ENCODE measurements around the gene NKPD1. TPM values are rescaled to one million over a fixed set of nuclear protein-coding genes. Genes with fewer than 3 reads are reported as not detected.

The NKPD1 gene
- total RNA-seq, 1 donor from 2014 or later = not detected

DNA sequence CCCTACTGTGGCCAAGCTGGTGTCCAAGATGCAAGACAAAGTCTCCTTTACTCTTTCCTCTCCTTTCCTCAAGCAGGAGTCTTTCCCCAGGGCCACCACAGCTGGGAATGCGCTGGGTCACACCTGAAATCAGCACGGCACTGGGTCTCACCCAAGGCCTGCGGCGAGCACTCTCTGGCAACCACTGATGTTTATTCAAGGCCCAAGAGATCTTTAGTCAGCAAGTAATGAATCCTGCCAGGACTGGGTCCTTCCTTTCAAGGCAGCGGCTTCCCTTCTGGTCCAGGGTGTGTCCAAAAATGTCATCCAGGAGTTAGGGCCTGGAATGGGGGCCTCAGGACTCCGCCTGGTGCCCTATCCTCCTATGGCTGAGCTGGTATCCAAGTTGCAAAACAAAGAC lies 41.9 kb upstream of the NKPD1 start:
- Histone ChIP-seq H3K4me1 (ENCODE audit: insufficient read depth, low read length) (no peaks in the 10 kb centered on the region), H3K9ac (ENCODE audit: low read length) (no peak overlapping the region), H4K20me1 (ENCODE audit: insufficient read depth, low read length) (no peaks in the 10 kb centered on the region), H3K36me3 (ENCODE audit: insufficient read depth, low read length) (no peaks in the 10 kb centered on the region), H3K9me3 (ENCODE audit: insufficient read depth, low read depth, low read length) (no peaks in the 10 kb centered on the region), H2AFZ (ENCODE audit: low read depth, low read length) (no peak overlapping the region), H3K27me3 (ENCODE audit: insufficient read depth, low read length) (peaks cover 3% of the 10 kb centered on the region), H3K79me2 (ENCODE audit: insufficient read depth, low read length) (no peaks in the 10 kb centered on the region), H3K27ac (ENCODE audit: low read depth, low read length) (no peak overlapping the region), H3K4me3 (ENCODE audit: insufficient read depth, low read depth, low read length) (no peak overlapping the region), H3K4me2 (ENCODE audit: low read length) (no peak overlapping the region)
- no peak for TF ChIP-seq CTCF (IDR thresholded peaks at IDR 0.05; ENCODE audit: insufficient read depth, low read depth, low read length)
- no peak for TF ChIP-seq EZH2 (IDR thresholded peaks at IDR 0.05; ENCODE audit: insufficient read depth, low read length)
- Mint-ChIP-seq H3K4me1 (ENCODE audit: low read depth, unreplicated experiment) (no peaks in the 10 kb centered on the region), H3K36me3 (ENCODE audit: low read depth, unreplicated experiment) (no peaks in the 10 kb centered on the region), H3K27ac (ENCODE audit: unreplicated experiment) (no peak overlapping the region), H3K27me3 (ENCODE audit: low read depth, unreplicated experiment) (peaks cover 8% of the 10 kb centered on the region), H3K4me3 (ENCODE audit: unreplicated experiment) (no peak overlapping the region), H3K9me3 (ENCODE audit: unreplicated experiment) (no peaks in the 10 kb centered on the region)
- DNase-seq (ENCODE audit: low read depth) (no peak), FAIRE-seq (no peak)

- H3K4me2 ChIP-seq (ENCODE audit: low read length) = no peak overlapping the region
- no peak overlapping the region for H3K27ac ChIP-seq (ENCODE audit: low read depth, low read length)
- no peak overlapping the region for H3K9ac ChIP-seq (ENCODE audit: low read length)
- Mint-ChIP-seq H3K9me3 (ENCODE audit: unreplicated experiment) (no peaks in the 10 kb centered on the region), H3K36me3 (ENCODE audit: low read depth, unreplicated experiment) (peaks cover 3% of the 10 kb centered on the region), H3K4me3 (ENCODE audit: unreplicated experiment) (no peak overlapping the region), H3K27me3 (ENCODE audit: low read depth, unreplicated experiment) (peaks cover 8% of the 10 kb centered on the region), H3K27ac (ENCODE audit: unreplicated experiment) (no peak overlapping the region), H3K4me1 (ENCODE audit: low read depth, unreplicated experiment) (no peaks in the 10 kb centered on the region)
- H3K36me3 ChIP-seq (ENCODE audit: insufficient read depth, low read length) = no peaks in the 10 kb centered on the region
- H4K20me1 ChIP-seq (ENCODE audit: insufficient read depth, low read length) = no peaks in the 10 kb centered on the region
- H3K79me2 ChIP-seq (ENCODE audit: insufficient read depth, low read length) = no peaks in the 10 kb centered on the region
- H3K9me3 ChIP-seq (ENCODE audit: insufficient read depth, low read depth, low read length) = no peaks in the 10 kb centered on the region
- H3K4me1 ChIP-seq (ENCODE audit: insufficient read depth, low read length) = no peaks in the 10 kb centered on the region
- H2AFZ ChIP-seq (ENCODE audit: low read depth, low read length) = no peak overlapping the region
- no peak for FAIRE-seq
- TF ChIP-seq CTCF (IDR thresholded peaks at IDR 0.05; ENCODE audit: insufficient read depth, low read depth, low read length) (no peak), EZH2 (IDR thresholded peaks at IDR 0.05; ENCODE audit: insufficient read depth, low read length) (no peak)
- H3K27me3 ChIP-seq (ENCODE audit: insufficient read depth, low read length) = peaks cover 3% of the 10 kb centered on the region
- DNase-seq (ENCODE audit: low read depth) = no peak
- H3K4me3 ChIP-seq (ENCODE audit: insufficient read depth, low read depth, low read length) = no peak overlapping the region
Measured at GRCh38 chr19:45200568-45200967, 39.8 kb upstream of the NKPD1 start.

DNA sequence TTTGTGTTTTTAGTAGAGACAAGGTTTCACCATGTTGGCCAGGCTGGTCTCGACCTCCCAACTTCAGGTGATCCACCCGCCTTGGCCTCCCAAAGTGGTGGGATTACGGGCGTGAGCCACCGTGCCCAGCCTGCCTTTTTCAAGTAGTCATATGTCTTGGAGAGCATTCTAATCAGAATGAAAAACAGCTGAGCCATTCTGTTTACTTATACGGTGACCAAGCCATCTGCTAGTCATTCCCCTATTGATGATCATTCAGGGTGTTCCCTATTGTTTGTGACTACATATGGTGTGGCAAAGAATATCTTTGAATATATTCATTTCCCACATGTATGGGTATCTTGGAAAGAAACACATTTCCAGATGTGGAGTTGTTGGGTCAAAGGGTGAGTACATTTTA lies 35.0 kb upstream of the NKPD1 start:
- FAIRE-seq = no peak
- Mint-ChIP-seq H3K27me3 (ENCODE audit: low read depth, unreplicated experiment) (peaks cover 3% of the 10 kb centered on the region), H3K27ac (ENCODE audit: unreplicated experiment) (no peak overlapping the region)

More for the DNA sequence above, 35.0 kb upstream of the NKPD1 start:
- Histone ChIP-seq H2AFZ (ENCODE audit: low read depth, low read length) (no peak overlapping the region), H3K9me3 (ENCODE audit: insufficient read depth, low read depth, low read length) (no peaks in the 10 kb centered on the region), H4K20me1 (ENCODE audit: insufficient read depth, low read length) (no peaks in the 10 kb centered on the region), H3K9ac (ENCODE audit: low read length) (no peak overlapping the region), H3K27me3 (ENCODE audit: insufficient read depth, low read length) (peaks cover 3% of the 10 kb centered on the region), H3K4me1 (ENCODE audit: insufficient read depth, low read length) (no peaks in the 10 kb centered on the region), H3K27ac (ENCODE audit: low read depth, low read length) (no peak overlapping the region), H3K4me2 (ENCODE audit: low read length) (no peak overlapping the region), H3K4me3 (ENCODE audit: insufficient read depth, low read depth, low read length) (no peak overlapping the region), H3K36me3 (ENCODE audit: insufficient read depth, low read length) (no peaks in the 10 kb centered on the region), H3K79me2 (ENCODE audit: insufficient read depth, low read length) (no peaks in the 10 kb centered on the region)
- H3K4me1 Mint-ChIP-seq (ENCODE audit: low read depth, unreplicated experiment) = no peaks in the 10 kb centered on the region
- no peak for DNase-seq (ENCODE audit: low read depth)
- H3K9me3 Mint-ChIP-seq (ENCODE audit: unreplicated experiment) = no peaks in the 10 kb centered on the region
- no peak overlapping the region for H3K4me3 Mint-ChIP-seq (ENCODE audit: unreplicated experiment)
- peaks cover 9% of the 10 kb centered on the region for H3K36me3 Mint-ChIP-seq (ENCODE audit: low read depth, unreplicated experiment)
- no peak for TF ChIP-seq CTCF (IDR thresholded peaks at IDR 0.05; ENCODE audit: insufficient read depth, low read depth, low read length)
- TF ChIP-seq EZH2 (IDR thresholded peaks at IDR 0.05; ENCODE audit: insufficient read depth, low read length) = no peak

Data from astrocyte (in vitro differentiated cells and primary cell).